Loucy (cell line): Measurements from ENCODE around the gene CDK15.

ENCODE experiments used
- H2AFZ ChIP-seq: fragments of 200-600 bp; sonication (generic); 2 replicates; pipeline ENCODE4 v1.6.0; 2016; ENCODE audit warnings: antibody characterized with exemption, mild to moderate bottlenecking, low read length, moderate library complexity
- H3F3A ChIP-seq: fragments of 200-600 bp; 2 replicates; pipeline ENCODE4 v1.6.0; 2016; ENCODE audit warnings: antibody characterized with exemption, low read depth, mild to moderate bottlenecking
- H3K27me3 ChIP-seq: fragments of 200-600 bp; sonication (generic); 2 replicates; pipeline ENCODE4 v1.6.1; 2014; ENCODE audit warnings: low read length, mild to moderate bottlenecking; ENCODE audit not compliant: insufficient read depth, poor library complexity, severe bottlenecking
- H3K36me3 ChIP-seq: fragments of 200-600 bp; sonication (generic); 2 replicates; pipeline ENCODE4 v1.6.1; 2016; ENCODE audit warnings: low read length; ENCODE audit not compliant: insufficient read depth
- H3K4me1 ChIP-seq: fragments of 200-600 bp; sonication (generic); 2 replicates; pipeline ENCODE4 v1.5.1; 2014; ENCODE audit warnings: low read length, mild to moderate bottlenecking; ENCODE audit not compliant: insufficient read depth, poor library complexity, severe bottlenecking
- H3K4me2 ChIP-seq: fragments of 200-600 bp; sonication (generic); 2 replicates; pipeline ENCODE4 v1.6.0; 2014; ENCODE audit warnings: antibody characterized with exemption, low read length, low read depth, mild to moderate bottlenecking; ENCODE audit not compliant: poor library complexity, severe bottlenecking
- H3K4me3 ChIP-seq: fragments of 200-600 bp; sonication (generic); 2 replicates; pipeline ENCODE4 v1.5.1; 2014; ENCODE audit warnings: low read length, mild to moderate bottlenecking, mixed read lengths; ENCODE audit not compliant: poor library complexity, severe bottlenecking
- H3K79me2 ChIP-seq: fragments of 200-600 bp; sonication (generic); 2 replicates; pipeline ENCODE4 v1.6.1; 2014; ENCODE audit warnings: low read length; ENCODE audit not compliant: insufficient read depth
- H3K9ac ChIP-seq: fragments of 200-600 bp; sonication (generic); 2 replicates; pipeline ENCODE4 v1.6.0; 2014; ENCODE audit warnings: mild to moderate bottlenecking, low read depth, low read length, moderate library complexity; ENCODE audit not compliant: poor library complexity, severe bottlenecking
- H3K9me2 ChIP-seq: fragments of 200-600 bp; sonication (generic); replicated peaks from 2 replicates; pipeline ENCODE4 v1.6.1; 2016; ENCODE audit warnings: low read depth, low read length, mixed read lengths
- H3K9me3 ChIP-seq: fragments of 200-600 bp; sonication (generic); 2 replicates; pipeline ENCODE4 v1.6.1; 2014; ENCODE audit warnings: mild to moderate bottlenecking, antibody characterized with exemption, low read length, low read depth; ENCODE audit not compliant: insufficient read depth
- H4K20me1 ChIP-seq: fragments of 200-600 bp; sonication (generic); 2 replicates; pipeline ENCODE4 v1.6.0; 2014; ENCODE audit warnings: antibody characterized with exemption, low read length, mild to moderate bottlenecking; ENCODE audit not compliant: insufficient read depth, poor library complexity, severe bottlenecking
- CTCF ChIP-seq: fragments of 200-600 bp; sonication (generic); conservative IDR thresholded peaks from 2 replicates; pipeline ENCODE4 v1.5.1; 2014; ENCODE audit warnings: mild to moderate bottlenecking, antibody characterized with exemption, low read length
- EZH2phosphoT487 ChIP-seq: fragments of 200-600 bp; IDR thresholded peaks from 2 replicates; pipeline ENCODE4 v1.6.1; 2018; ENCODE audit warnings: antibody characterized with exemption, mild to moderate bottlenecking, moderate library complexity, borderline replicate concordance

CDK15 gene

DNA sequence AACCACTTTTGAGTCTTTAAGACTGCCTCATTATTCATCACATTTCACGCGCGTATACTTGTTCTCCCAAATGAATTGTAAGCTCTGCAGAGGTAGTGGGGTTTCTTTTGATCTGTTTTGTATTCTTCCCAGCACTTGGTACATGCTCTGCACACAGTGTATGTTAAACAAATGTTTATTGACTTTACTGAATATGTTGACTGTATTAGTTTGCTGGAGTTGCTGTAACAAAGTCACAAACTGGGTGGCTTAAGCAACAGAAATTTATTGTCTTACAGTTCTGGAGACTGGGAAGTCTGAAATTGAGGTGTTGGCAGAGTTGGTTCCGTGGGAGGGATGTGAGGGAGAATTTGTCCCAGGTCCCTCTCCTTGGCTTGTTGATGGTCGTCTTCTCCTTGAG is 65.1 kb downstream of the CDK15 start:
- TF ChIP-seq CTCF (no peak), EZH2phosphoT487 (no peak)
- no peak overlapping the region for H3K4me2 ChIP-seq
- no peak overlapping the region for H2AFZ ChIP-seq
- H3K79me2 ChIP-seq = no peaks in the 10 kb centered on the region
- H3K9ac ChIP-seq = no peak overlapping the region
- peaks cover 3% of the 10 kb centered on the region for H3K4me1 ChIP-seq
- H3K36me3 ChIP-seq = no peaks in the 10 kb centered on the region
- H3K9me2 ChIP-seq = no peaks in the 10 kb centered on the region
- no peak overlapping the region for H3K4me3 ChIP-seq
- no peaks in the 10 kb centered on the region for H3K27me3 ChIP-seq
- no peaks in the 10 kb centered on the region for H3K9me3 ChIP-seq
- no peaks in the 10 kb centered on the region for H3F3A ChIP-seq
- no peaks in the 10 kb centered on the region for H4K20me1 ChIP-seq

DNA sequence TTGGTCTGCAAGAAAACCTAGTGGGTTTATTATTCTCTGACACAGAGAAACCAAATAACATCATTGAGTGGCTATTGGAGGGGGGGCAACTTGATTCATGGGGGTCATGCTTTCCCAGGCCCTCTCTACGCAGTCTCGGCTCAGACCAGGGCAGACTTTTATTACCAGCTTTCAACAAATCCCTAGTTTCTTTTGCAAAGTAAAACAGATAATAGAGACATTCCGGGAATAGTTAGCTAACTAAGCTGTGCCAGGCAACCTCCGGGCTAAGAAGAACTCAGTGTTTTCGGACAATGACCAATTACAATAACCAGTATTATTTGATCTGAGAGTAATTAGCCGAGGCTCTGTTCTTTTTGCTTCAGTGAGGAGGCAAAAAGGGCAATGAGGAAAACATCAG is 66.3 kb downstream of the CDK15 start:
- H3K36me3 ChIP-seq = no peaks in the 10 kb centered on the region
- H3K4me1 ChIP-seq = peaks cover 3% of the 10 kb centered on the region
- no peaks in the 10 kb centered on the region for H3F3A ChIP-seq
- H3K4me3 ChIP-seq = no peak overlapping the region
- H3K9me3 ChIP-seq = no peaks in the 10 kb centered on the region
- no peaks in the 10 kb centered on the region for H3K27me3 ChIP-seq
- H2AFZ ChIP-seq = no peak overlapping the region
- TF ChIP-seq EZH2phosphoT487 (no peak), CTCF (no peak)
- no peaks in the 10 kb centered on the region for H4K20me1 ChIP-seq
- no peaks in the 10 kb centered on the region for H3K79me2 ChIP-seq
- no peaks in the 10 kb centered on the region for H3K9me2 ChIP-seq
- H3K4me2 ChIP-seq = no peak overlapping the region
- H3K9ac ChIP-seq = no peak overlapping the region

DNA sequence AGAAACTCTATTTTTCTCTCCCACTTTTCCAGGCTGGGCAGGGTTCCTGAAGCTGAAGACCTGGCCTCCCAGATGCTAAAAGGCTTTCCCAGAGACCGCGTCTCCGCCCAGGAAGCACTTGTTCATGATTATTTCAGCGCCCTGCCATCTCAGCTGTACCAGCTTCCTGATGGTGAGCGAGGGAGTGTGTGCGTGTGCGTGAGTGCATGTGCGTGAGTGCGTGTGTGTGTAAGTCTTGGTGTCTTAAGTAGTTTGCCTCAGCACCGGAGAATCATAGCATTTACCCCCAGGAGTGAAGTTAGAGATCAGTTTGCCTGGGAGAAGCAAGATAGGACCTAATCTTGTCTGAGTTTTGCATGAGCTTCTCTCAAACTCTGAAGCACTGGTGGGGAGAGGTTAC is 73.7 kb downstream of the CDK15 start:
- H2AFZ ChIP-seq = no peak overlapping the region

More for the DNA sequence above, 73.7 kb downstream of the CDK15 start:
- no peaks in the 10 kb centered on the region for H3K27me3 ChIP-seq
- no peaks in the 10 kb centered on the region for H3K79me2 ChIP-seq
- peaks cover 41% of the 10 kb centered on the region for H3K4me1 ChIP-seq
- H3K4me3 ChIP-seq = no peak overlapping the region
- H4K20me1 ChIP-seq = no peaks in the 10 kb centered on the region
- no peaks in the 10 kb centered on the region for H3K9me2 ChIP-seq
- H3K9me3 ChIP-seq = no peaks in the 10 kb centered on the region
- no peaks in the 10 kb centered on the region for H3F3A ChIP-seq
- H3K9ac ChIP-seq = no peak overlapping the region
- TF ChIP-seq CTCF (no peak), EZH2phosphoT487 (no peak)
- H3K4me2 ChIP-seq = no peak overlapping the region
- no peaks in the 10 kb centered on the region for H3K36me3 ChIP-seq
